ENCODE results near the gene ZNF215.
"Not testable (repeated sequence)": the region's sequence is repeated elsewhere in the genome, so short reads cannot be mapped to it uniquely, and the experiment has no call there.

Gene ZNF215

GRCh38 chr11:6926208-6927029 is at the start of gene ZNF215:
Gene ZNF215 (plus strand): TSS chr11:6926426. CDS start chr11:6932273, 5,847 bp downstream.
- peak; percentile 33 for DNase-seq (ENCODE audit: low read depth, low spot score)

GRCh38 chr11:6876914-6877313 is 49.3 kb upstream of the ZNF215 start:
- no peak for DNase-seq (ENCODE audit: low read depth, low spot score)

GRCh38 chr11:6882751-6883150 is 43.5 kb upstream of the ZNF215 start:
- no peak for DNase-seq (ENCODE audit: low read depth, low spot score)

- DNase-seq (ENCODE audit: low read depth, low spot score): not testable (repeated sequence)
Observed at GRCh38 chr11:6887711-6888110, 38.5 kb upstream of the ZNF215 start.

- no peak for DNase-seq (ENCODE audit: low read depth, low spot score)
Observed at GRCh38 chr11:6888830-6889229, 37.4 kb upstream of the ZNF215 start.

- no peak for DNase-seq (ENCODE audit: low read depth, low spot score)
Observed at GRCh38 chr11:6889835-6890234, 36.4 kb upstream of the ZNF215 start.

- DNase-seq (ENCODE audit: low read depth, low spot score): no peak
Observed at GRCh38 chr11:6892400-6892799, 33.8 kb upstream of the ZNF215 start, which contains the start of gene OR2D2. Gene OR2D2 (minus strand): TSS chr11:6892500. CDS start chr11:6892500, 0 bp downstream.

- no peak for DNase-seq (ENCODE audit: low read depth, low spot score)
Observed at GRCh38 chr11:6894097-6894496, 32.1 kb upstream of the ZNF215 start.

GRCh38 chr11:6895010-6895409 is 31.2 kb upstream of the ZNF215 start:
- no peak for DNase-seq (ENCODE audit: low read depth, low spot score)

- no peak for DNase-seq (ENCODE audit: low read depth, low spot score)
Observed at GRCh38 chr11:6898911-6899310, 27.3 kb upstream of the ZNF215 start.

- no peak for DNase-seq (ENCODE audit: low read depth, low spot score)
Observed at GRCh38 chr11:6900327-6900999, 25.8 kb upstream of the ZNF215 start.

- not testable (repeated sequence) for DNase-seq (ENCODE audit: low read depth, low spot score)
Observed at GRCh38 chr11:6904804-6905203, 21.4 kb upstream of the ZNF215 start.

- DNase-seq (ENCODE audit: low read depth, low spot score): no peak
Observed at GRCh38 chr11:6911378-6911777, 14.8 kb upstream of the ZNF215 start.

- DNase-seq (ENCODE audit: low read depth, low spot score): no peak
Observed at GRCh38 chr11:6911948-6912347, 14.3 kb upstream of the ZNF215 start.

- no peak for DNase-seq (ENCODE audit: low read depth, low spot score)
Observed at GRCh38 chr11:6919698-6920097, 6.5 kb upstream of the ZNF215 start.

GRCh38 chr11:6920702-6921101 is 5.5 kb upstream of the ZNF215 start, which contains the start of gene OR2D3:
Gene OR2D3 (plus strand): TSS chr11:6921002. CDS start chr11:6921002, 0 bp downstream.
- DNase-seq (ENCODE audit: low read depth, low spot score): no peak

- no peak for DNase-seq (ENCODE audit: low read depth, low spot score)
Observed at GRCh38 chr11:6925007-6925577, 1.1 kb upstream of the ZNF215 start.

GRCh38 chr11:6925636-6926207 is 504 bp upstream of the ZNF215 start:
- DNase-seq (ENCODE audit: low read depth, low spot score): no peak

- DNase-seq (ENCODE audit: low read depth, low spot score): no peak
Observed at GRCh38 chr11:6927030-6927617, 898 bp downstream of the ZNF215 start.

- no peak for DNase-seq (ENCODE audit: low read depth, low spot score)
Observed at GRCh38 chr11:6928916-6929315, 2.7 kb downstream of the ZNF215 start.

GRCh38 chr11:6931146-6931713 is 5.0 kb downstream of the ZNF215 start:
- DNase-seq (ENCODE audit: low read depth, low spot score): no peak

All from smooth muscle cell of the brain vasculature (primary cell).